K562 (cell line): Measurements from ENCODE around the gene DRC1. TPM values are rescaled to one million over a fixed set of nuclear protein-coding genes. Genes with fewer than 3 reads are reported as not detected.
A peak's percentile ranks its signal among the peaks of the same experiment; 100 is the strongest.

Source experiments
- ATAC-seq: fragments of 200-7000 bp; cut with Tn5 transposase; 3 replicates; pipeline ENCODE4 v1.9.1; 2020; ENCODE audit warnings: moderate library complexity
- BruUV-seq: library from RNA; stranded (reverse); fragments of 400-500 nt; replicated peaks from 2 replicates; lab custom pipeline; 2021; lab: Mats Ljungman, UMichigan
- CTCF ChIA-PET: fragments of 300-600 bp; formaldehyde crosslinking; extraction: SDS; loops from one replicate; lab custom pipeline; 2021; ENCODE audit warnings: low intra/inter-chr PET ratio; lab: Yijun Ruan, JAX
- POLR2A ChIA-PET: fragments of 300-600, 350-650 bp; sonication (Branson Sonifier 250); formaldehyde crosslinking; extraction: SDS; loops from one replicate; lab custom pipeline; 2021; ENCODE audit warnings: antibody characterized with exemption, inconsistent platforms; lab: Yijun Ruan, JAX
- DNase-seq, 4 experiments: peaks; one replicate each; pipeline versions ENCODE4 v3.0.0 to v3.0.0-alpha.2; 2011 to 2018; ENCODE audit warnings: low spot score in 3 of 4, mixed read lengths in 3 of 4; ENCODE audit errors: extremely low read depth in 1 of 4
- FAIRE-seq: peaks from 2 replicates; lab custom pipeline; 2011; peaks lifted over from hg19 to GRCh38; lab: Jason Lieb, UNC
- H2AFZ ChIP-seq: 2 replicates; pipeline ENCODE4 v1.6.0; 2011; ENCODE audit warnings: low read depth, low read length, control low read depth, inconsistent platforms
- H3K27ac ChIP-seq: fragments of 200-600 bp; 3 replicates; pipeline ENCODE4 v1.8.0; 2011; ENCODE audit warnings: low read depth, mild to moderate bottlenecking, control low read depth, inconsistent platforms, low read length, moderate library complexity, mixed read lengths; ENCODE audit errors: extremely low read depth
- H3K27me3 ChIP-seq, 2 experiments: fragments of 300-600 bp in 1 of 2; 2 replicates in 1 of 2; 3 replicates in 1 of 2; pipeline versions ENCODE4 v1.6.0 to v1.8.0; 2011; ENCODE audit warnings: inconsistent platforms in 2 of 2, low read length in 2 of 2, mild to moderate bottlenecking in 1 of 2, mixed read lengths in 1 of 2, moderate library complexity in 1 of 2; ENCODE audit not compliant: control insufficient read depth in 2 of 2, insufficient read depth in 2 of 2
- H3K36me3 ChIP-seq: fragments of 300-600 bp; 3 replicates; pipeline ENCODE4 v1.8.0; 2011; ENCODE audit warnings: mild to moderate bottlenecking, low read length, inconsistent platforms; ENCODE audit not compliant: control insufficient read depth, insufficient read depth
- H3K4me1 ChIP-seq, 2 experiments: fragments of 200-600 bp in 1 of 2; replicated peaks in 1 of 2; 2 replicates in 1 of 2; 3 replicates in 1 of 2; pipeline versions ENCODE4 v1.5.1 to v1.8.0; 2011; ENCODE audit warnings: inconsistent platforms in 2 of 2, low read length in 2 of 2, mild to moderate bottlenecking in 1 of 2, mixed read lengths in 1 of 2, moderate library complexity in 1 of 2; ENCODE audit not compliant: control insufficient read depth in 2 of 2, insufficient read depth in 2 of 2
- H3K4me2 ChIP-seq: 2 replicates; pipeline ENCODE4 v1.6.1; 2011; ENCODE audit warnings: low read length, control low read depth, inconsistent platforms, mixed read lengths; ENCODE audit not compliant: insufficient read depth
- H3K4me3 ChIP-seq: fragments of 200-600 bp; sonication (generic), shearing (Covaris generic); 2 replicates; pipeline ENCODE4 v1.5.1; 2016; ENCODE audit warnings: control low read depth, inconsistent platforms
- H3K79me2 ChIP-seq: fragments of 200-600 bp; 3 replicates; pipeline ENCODE4 v1.8.0; 2011; ENCODE audit warnings: low read length, inconsistent platforms; ENCODE audit not compliant: control insufficient read depth, insufficient read depth
- H3K9ac ChIP-seq, 2 experiments: 2 replicates each; pipeline versions ENCODE4 v1.6.0 to v1.6.1; 2011; ENCODE audit warnings: low read depth in 2 of 2, low read length in 2 of 2, control low read depth in 1 of 2, inconsistent platforms in 1 of 2, mild to moderate bottlenecking in 1 of 2, mixed read lengths in 1 of 2; ENCODE audit not compliant: insufficient read depth in 1 of 2
- H3K9me1 ChIP-seq: one replicate; pipeline ENCODE4 v1.6.0; 2011; ENCODE audit warnings: inconsistent platforms, mild to moderate bottlenecking, low read length, moderate library complexity; ENCODE audit not compliant: control insufficient read depth, insufficient read depth
- H3K9me3 ChIP-seq: replicated peaks from 2 replicates; pipeline ENCODE4 v1.5.1; 2011; ENCODE audit warnings: low read depth, low read length, inconsistent platforms; ENCODE audit not compliant: control insufficient read depth, insufficient read depth
- H4K20me1 ChIP-seq: replicated peaks from 2 replicates; pipeline ENCODE4 v1.6.1; 2011; ENCODE audit warnings: low read length, inconsistent platforms, mixed read lengths; ENCODE audit not compliant: control insufficient read depth, insufficient read depth
- ARID4B ChIP-seq: sonication (generic); formaldehyde crosslinking; IDR thresholded peaks from 2 replicates; pipeline ENCODE4 v1.8.0; 2022; ENCODE audit warnings: mild to moderate bottlenecking, missing genetic modification reagents
- CEBPZ ChIP-seq: fragments of 150-350 bp; IDR thresholded peaks from 2 replicates; pipeline ENCODE4 v1.6.1; 2014; ENCODE audit warnings: low read depth, mild to moderate bottlenecking, low read length, borderline replicate concordance
- FOXK2 ChIP-seq, 2 experiments: fragments of 450-650 bp; IDR thresholded peaks in 1 of 2; conservative IDR thresholded peaks in 1 of 2; 2 replicates each; pipeline ENCODE4 v1.6.1; 2016; ENCODE audit warnings: low read depth in 2 of 2, mild to moderate bottlenecking in 1 of 2
- MIER1 ChIP-seq: fragments of 450-650 bp; IDR thresholded peaks from 2 replicates; pipeline ENCODE4 v1.6.1; 2016; ENCODE audit warnings: antibody characterized with exemption, mild to moderate bottlenecking, low read depth
- NFIX ChIP-seq: fragments of 250-450 bp; sonication (Bioruptor Pico); IDR thresholded peaks from 2 replicates; pipeline ENCODE4 v1.4.0; 2020; ENCODE audit warnings: low read depth, mild to moderate bottlenecking, moderate library complexity
- NFRKB ChIP-seq: fragments of 450-650 bp; IDR thresholded peaks from 2 replicates; pipeline ENCODE4 v1.6.1; 2016; ENCODE audit warnings: low read depth
- PHF20 ChIP-seq: fragments of 450-650 bp; IDR thresholded peaks from 2 replicates; pipeline ENCODE4 v1.6.1; 2018; ENCODE audit not compliant: partially characterized antibody
- PTBP1 ChIP-seq: fragments of 200-400 bp; formaldehyde crosslinking; IDR thresholded peaks from 2 replicates; pipeline ENCODE4 v1.6.1; 2017; ENCODE audit warnings: low read depth, low read length
- WHSC1 ChIP-seq: IDR thresholded peaks from one replicate; pipeline ENCODE4 v1.6.1; 2012; ENCODE audit warnings: low read length, control low read depth, inconsistent platforms
- ZNF280B ChIP-seq: fragments of 250-450 bp; sonication (Bioruptor Pico); IDR thresholded peaks from 2 replicates; pipeline ENCODE4 v1.5.1; 2021; ENCODE audit warnings: mild to moderate bottlenecking
- WGBS: fragments of 100-300 bp; shearing (Covaris generic); methylation state at CpG from one replicate; pipeline ENCODE4 v1.1.6; 2016; ENCODE audit warnings: low coverage, mixed read lengths; ENCODE audit not compliant: insufficient coverage; ENCODE audit errors: missing lambda C conversion rate; 5-methylcytosine and 5-hydroxymethylcytosine counted together
- in situ Hi-C: fragments of 300-500 bp; cut with MboI; formaldehyde crosslinking; loops from 4 replicates; pipeline ENCODE4 v1.15.0; 2018; ENCODE audit warnings: inconsistent platforms, mixed read lengths
- intact Hi-C: fragments of 100-400 bp; cut with micrococcal nuclease; formaldehyde crosslinking; loops from 2 replicates; pipeline ENCODE4 v1.14.2; 2022
- polyA plus RNA-seq, 8 experiments: library from polyadenylated mRNA; depleted of rRNA in 4 of 8; stranded (reverse) in 5 of 8; unstranded in 3 of 8; fragments of >200 nt; fragmentation: Nextera tagmentation in 2 of 8; fragmentation: Illumina TruSeq in 1 of 8; extraction: Ambion mirVana in 2 of 8; extraction: Trizol in 1 of 8; gene quantifications; 2 replicates each; pipeline versions ENCODE4 v1.2.1 to v1.2.3, GENCODE V29; 2011 to 2014; ENCODE audit warnings: inconsistent platforms in 1 of 8, missing spikeins in 1 of 8
- total RNA-seq, 7 experiments: library from RNA; depleted of rRNA in 6 of 7; stranded (reverse); fragments of >200 nt in 6 of 7; fragmentation: Illumina TruSeq in 2 of 7; extraction: Trizol in 2 of 7; gene quantifications; 2 replicates each; pipeline versions ENCODE4 v1.2.1 to v1.2.3, GENCODE V29; 2011 to 2021; ENCODE audit warnings: low replicate concordance in 1 of 7

DRC1 gene
- total and polyA plus RNA-seq, 9 of the 15 experiments (the other 6 are each of a cell fraction or from before 2014, with no cell fraction given): 0.07 to 0.10 TPM; not detected in 7

GRCh38 chr2:26471766-26472706 lies 70.3 kb downstream of the DRC1 start:
- intact Hi-C loops (loop anchor here (1.0 kb wide), 1 partner anchor 105 kb away; no protein-coding TSS in a partner anchor), in situ Hi-C loops (no loop called here)
- POLR2A ChIA-PET: interaction anchor here (1.4 kb wide), 1 partner anchor 40 kb away, joined by 4 read pairs; no protein-coding TSS in a partner anchor
- FAIRE-seq: peak; percentile 58
- Histone ChIP-seq H3K9me1 (no peaks in the 10 kb centered on the region), H3K36me3 (no peaks in the 10 kb centered on the region), H3K9ac (no peak overlapping the region), H3K79me2 (no peaks in the 10 kb centered on the region), H3K4me1 (peaks cover 0 to 26% of the 10 kb centered on the region in 2 experiments; a peak in 3 of 5 replicates), H4K20me1 (no peaks in the 10 kb centered on the region), H3K4me3 (no peak overlapping the region), H2AFZ (peak overlapping the region; percentile 45; the same call in 1 of the 2 replicates), H3K4me2 (no peak overlapping the region; the same call in 1 of the 2 replicates), H3K27me3 (peaks cover 0 to 5% of the 10 kb centered on the region in 2 experiments; a peak in 1 of 5 replicates), H3K9me3 (peaks cover 5% of the 10 kb centered on the region; the same call in 1 of the 2 replicates), H3K27ac (no peak overlapping the region)
- peak; percentile 46 to 59 (median 52) for DNase-seq
- peak; percentile 65 for ATAC-seq
- WGBS: 39% methylated on average over 25 of the region's 25 CpGs
- no TSS peak for BruUV-seq
- CTCF ChIA-PET: interaction anchor here (0.6 to 1.8 kb wide), 4 partner anchors 106 to 446 kb away, joined by 3 to 16 read pairs (median 6); no protein-coding TSS in a partner anchor
- no peak for TF ChIP-seq ZNF280B (CRISPR knock-in tag)
- no peak for TF ChIP-seq NFIX
- no peak for TF ChIP-seq PTBP1
- TF ChIP-seq NFRKB: 0 out of 2 replicates have a peak, but pooled peaks have one; percentile 26
- no peak for TF ChIP-seq FOXK2 (conservative IDR thresholded peaks at IDR 0.05 in 1 of 2, IDR thresholded peaks at IDR 0.05 in 1 of 2; ENCODE audit: low read depth in 2 of 2)
- no peak for TF ChIP-seq PHF20
- 0 out of 2 replicates have a peak, but pooled peaks have one; percentile 29 for TF ChIP-seq ARID4B (CRISPR knock-in tag)
- TF ChIP-seq WHSC1: no peak
- no peak for TF ChIP-seq MIER1
- TF ChIP-seq CEBPZ: no peak
